ENCODE measurements around the gene PPARGC1A. TPM values are rescaled to one million over a fixed set of nuclear protein-coding genes. Genes with fewer than 3 reads are reported as not detected.
A peak's percentile ranks its signal among the peaks of the same experiment; 100 is the strongest.

PPARGC1A gene
- total RNA-seq, 1 experiment from 2014 or later, result 1.4 TPM

GRCh38 chr4:23814996-23815660 lies 74.7 kb downstream of the PPARGC1A start:
- in situ Hi-C loops (cut with HindIII; ENCODE audit: low pct_unique_long_range_greater_than_20kb, low sequenced_read_pairs), result no loop called here
- DNase-seq (ENCODE audit: low read depth), result peak; percentile 14

GRCh38 chr4:23814587-23814986 lies 75.3 kb downstream of the PPARGC1A start:
- in situ Hi-C loops (cut with HindIII; ENCODE audit: low pct_unique_long_range_greater_than_20kb, low sequenced_read_pairs), result no loop called here
- no peak for DNase-seq (ENCODE audit: low read depth)

GRCh38 chr4:23811161-23811560 lies 78.7 kb downstream of the PPARGC1A start:
- DNase-seq (ENCODE audit: low read depth), result no peak
- in situ Hi-C loops (cut with HindIII; ENCODE audit: low pct_unique_long_range_greater_than_20kb, low sequenced_read_pairs), result no loop called here

GRCh38 chr4:23805450-23805851 lies 84.4 kb downstream of the PPARGC1A start:
- DNase-seq (ENCODE audit: low read depth), result no peak
- in situ Hi-C loops (cut with HindIII; ENCODE audit: low pct_unique_long_range_greater_than_20kb, low sequenced_read_pairs), result no loop called here

- peak; percentile 70 for DNase-seq (ENCODE audit: low read depth)
Measured at GRCh38 chr4:23789762-23790161, 100.1 kb downstream of the PPARGC1A start.

GRCh38 chr4:23788460-23788859 lies 101.4 kb downstream of the PPARGC1A start:
- peak; percentile 73 for DNase-seq (ENCODE audit: low read depth)
- in situ Hi-C loops (cut with HindIII; ENCODE audit: low pct_unique_long_range_greater_than_20kb, low sequenced_read_pairs), result no loop called here

More at GRCh38 chr4:23789762-23790161, 100.1 kb downstream of the PPARGC1A start:
- in situ Hi-C loops (cut with HindIII; ENCODE audit: low pct_unique_long_range_greater_than_20kb, low sequenced_read_pairs), result no loop called here

GRCh38 chr4:23788027-23788426 lies 101.8 kb downstream of the PPARGC1A start:
- in situ Hi-C loops (cut with HindIII; ENCODE audit: low pct_unique_long_range_greater_than_20kb, low sequenced_read_pairs), result no loop called here
- DNase-seq (ENCODE audit: low read depth), result no peak

GRCh38 chr4:23782778-23783437 lies 106.9 kb downstream of the PPARGC1A start:
- DNase-seq (ENCODE audit: low read depth), result no peak
- in situ Hi-C loops (cut with HindIII; ENCODE audit: low pct_unique_long_range_greater_than_20kb, low sequenced_read_pairs), result no loop called here

GRCh38 chr4:23779839-23780238 lies 110.0 kb downstream of the PPARGC1A start:
- no peak for DNase-seq (ENCODE audit: low read depth)
- in situ Hi-C loops (cut with HindIII; ENCODE audit: low pct_unique_long_range_greater_than_20kb, low sequenced_read_pairs), result no loop called here

- in situ Hi-C loops (cut with HindIII; ENCODE audit: low pct_unique_long_range_greater_than_20kb, low sequenced_read_pairs), result no loop called here
- no peak for DNase-seq (ENCODE audit: low read depth)
Measured at GRCh38 chr4:23779422-23779821, 110.4 kb downstream of the PPARGC1A start.

GRCh38 chr4:23775694-23776093 lies 114.2 kb downstream of the PPARGC1A start:
- in situ Hi-C loops (cut with HindIII; ENCODE audit: low pct_unique_long_range_greater_than_20kb, low sequenced_read_pairs), result no loop called here
- DNase-seq (ENCODE audit: low read depth), result no peak

- DNase-seq (ENCODE audit: low read depth), result no peak
- in situ Hi-C loops (cut with HindIII; ENCODE audit: low pct_unique_long_range_greater_than_20kb, low sequenced_read_pairs), result no loop called here
Measured at GRCh38 chr4:23774909-23775308, 114.9 kb downstream of the PPARGC1A start.

GRCh38 chr4:23773884-23774636 lies 115.8 kb downstream of the PPARGC1A start:
- DNase-seq (ENCODE audit: low read depth), result no peak
- in situ Hi-C loops (cut with HindIII; ENCODE audit: low pct_unique_long_range_greater_than_20kb, low sequenced_read_pairs), result no loop called here

- DNase-seq (ENCODE audit: low read depth), result peak; percentile 59
- in situ Hi-C loops (cut with HindIII; ENCODE audit: low pct_unique_long_range_greater_than_20kb, low sequenced_read_pairs), result no loop called here
Measured at GRCh38 chr4:23770011-23770410, 119.8 kb downstream of the PPARGC1A start.

- in situ Hi-C loops (cut with HindIII; ENCODE audit: low pct_unique_long_range_greater_than_20kb, low sequenced_read_pairs), result no loop called here
- DNase-seq (ENCODE audit: low read depth), result no peak
Measured at GRCh38 chr4:23769406-23769805, 120.4 kb downstream of the PPARGC1A start.

- DNase-seq (ENCODE audit: low read depth), result no peak
- in situ Hi-C loops (cut with HindIII; ENCODE audit: low pct_unique_long_range_greater_than_20kb, low sequenced_read_pairs), result no loop called here
Measured at GRCh38 chr4:23768541-23768940, 121.3 kb downstream of the PPARGC1A start.

- DNase-seq (ENCODE audit: low read depth), result no peak
- in situ Hi-C loops (cut with HindIII; ENCODE audit: low pct_unique_long_range_greater_than_20kb, low sequenced_read_pairs), result no loop called here
Measured at GRCh38 chr4:23766344-23766743, 123.5 kb downstream of the PPARGC1A start.

GRCh38 chr4:23763559-23763958 lies 126.3 kb downstream of the PPARGC1A start:
- DNase-seq (ENCODE audit: low read depth), result no peak

GRCh38 chr4:23762551-23762950 lies 127.3 kb downstream of the PPARGC1A start:
- in situ Hi-C loops (cut with HindIII; ENCODE audit: low pct_unique_long_range_greater_than_20kb, low sequenced_read_pairs), result no loop called here
- no peak for DNase-seq (ENCODE audit: low read depth)

More at GRCh38 chr4:23763559-23763958, 126.3 kb downstream of the PPARGC1A start:
- in situ Hi-C loops (cut with HindIII; ENCODE audit: low pct_unique_long_range_greater_than_20kb, low sequenced_read_pairs), result no loop called here
